GM21367 (cell line): Measurements from ENCODE around the gene TSPO2.
"Not testable (repeated sequence)": the region's sequence is repeated elsewhere in the genome, so short reads cannot be mapped to it uniquely, and the experiment has no call there.

ENCODE experiments used
- ATAC-seq: cut with Tn5 transposase; IDR thresholded peaks from one replicate; pipeline ENCODE4 v1.9.1; 2021; ENCODE audit not compliant: unreplicated experiment

Gene TSPO2

GRCh38 chr6:41042226-41043055 is at the start of gene TSPO2:
TSPO2 (plus strand) TSS chr6:41042467; CDS start chr6:41042986, 519 bp downstream.
- no peak for ATAC-seq

GRCh38 chr6:40992746-40993145 is 49.5 kb upstream of the TSPO2 start:
- no peak for ATAC-seq

GRCh38 chr6:40996591-40997233 is 45.6 kb upstream of the TSPO2 start:
- ATAC-seq = no peak

GRCh38 chr6:40997234-40997957 is 44.9 kb upstream of the TSPO2 start:
- ATAC-seq = no peak

GRCh38 chr6:40998661-40999060 is 43.6 kb upstream of the TSPO2 start:
- ATAC-seq = no peak

GRCh38 chr6:40999569-40999968 is 42.7 kb upstream of the TSPO2 start:
- no peak for ATAC-seq

- no peak for ATAC-seq
These were observed 42.0 kb upstream of the TSPO2 start for GRCh38 chr6:41000248-41000647.

- ATAC-seq = no peak
These were observed 40.1 kb upstream of the TSPO2 start for GRCh38 chr6:41002168-41002567.

GRCh38 chr6:41006217-41006616 is 36.0 kb upstream of the TSPO2 start:
- not testable (repeated sequence) for ATAC-seq

GRCh38 chr6:41006980-41007379 is 35.3 kb upstream of the TSPO2 start:
- ATAC-seq = not testable (repeated sequence)

- ATAC-seq = no peak
These were observed 34.3 kb upstream of the TSPO2 start for GRCh38 chr6:41008011-41008410.

GRCh38 chr6:41009669-41010068 is 32.6 kb upstream of the TSPO2 start:
- ATAC-seq = no peak

GRCh38 chr6:41011673-41012072 is 30.6 kb upstream of the TSPO2 start:
- ATAC-seq = no peak

- no peak for ATAC-seq
These were observed 28.7 kb upstream of the TSPO2 start for GRCh38 chr6:41013466-41014153.

GRCh38 chr6:41014780-41015179 is 27.5 kb upstream of the TSPO2 start:
- no peak for ATAC-seq

GRCh38 chr6:41015860-41016259 is 26.4 kb upstream of the TSPO2 start:
- ATAC-seq = not testable (repeated sequence)

- ATAC-seq = no peak
These were observed 24.6 kb upstream of the TSPO2 start for GRCh38 chr6:41017663-41018062.

- ATAC-seq = no peak
These were observed 20.4 kb upstream of the TSPO2 start for GRCh38 chr6:41021832-41022231.

GRCh38 chr6:41022294-41022693 is 20.0 kb upstream of the TSPO2 start:
- ATAC-seq = no peak

GRCh38 chr6:41023114-41023513 is 19.2 kb upstream of the TSPO2 start:
- no peak for ATAC-seq

GRCh38 chr6:41025966-41026530 is 16.2 kb upstream of the TSPO2 start:
- no peak for ATAC-seq
